Endometrial microvascular endothelial cells (primary cell): ENCODE measurements around the gene RAB14. TPM values are rescaled to one million over a fixed set of nuclear protein-coding genes. Genes with fewer than 3 reads are reported as not detected.

Experiments used
- in situ Hi-C: cut with HindIII; loops from 2 replicates; pipeline ENCODE4 v1.10.0; 2017; ENCODE audit warnings: low sequenced_read_pairs, low pct_unique_long_range_greater_than_20kb; ENCODE audit errors: inconsistent ontology term
- total RNA-seq: library from RNA; depleted of rRNA; stranded (reverse); fragments of >200 nt; gene quantifications from one replicate; pipeline ENCODE4 v1.2.3, GENCODE V29; 2015; ENCODE audit errors: inconsistent ontology term

Gene RAB14
- total RNA-seq = 33.8 TPM

GRCh38 chr9:121201738-121202533 lies at the start of gene RAB14:
Gene RAB14 (minus strand): TSS chr9:121201869. CDS start chr9:121193412, 8,457 bp downstream.
- in situ Hi-C loops = no loop called here

DNA sequence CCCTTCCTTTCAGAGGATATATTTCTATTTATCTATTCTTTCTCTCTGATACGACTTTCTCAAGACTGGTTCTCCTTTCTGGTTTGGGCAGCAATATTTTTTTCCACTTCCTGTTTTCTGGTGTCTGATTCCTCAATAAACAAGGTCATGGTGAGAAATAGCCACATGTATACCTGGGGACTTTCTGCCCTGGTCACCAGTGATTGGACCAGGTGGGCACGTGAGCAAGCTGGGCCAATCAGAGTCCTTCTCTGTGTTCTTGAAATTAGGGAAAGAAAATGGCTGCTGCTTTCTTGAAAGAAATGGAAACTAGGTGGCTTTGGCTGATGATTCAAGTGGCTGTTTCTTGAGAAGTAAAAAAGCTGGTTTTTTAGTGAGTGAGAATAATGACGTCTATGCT lies 47.9 kb upstream of the RAB14 start:
- in situ Hi-C loops = no loop called here

- in situ Hi-C loops = no loop called here
Observed at GRCh38 chr9:121246821-121247561, 45.3 kb upstream of the RAB14 start.

- in situ Hi-C loops = no loop called here
Observed at GRCh38 chr9:121242959-121243346, 41.3 kb upstream of the RAB14 start.

DNA sequence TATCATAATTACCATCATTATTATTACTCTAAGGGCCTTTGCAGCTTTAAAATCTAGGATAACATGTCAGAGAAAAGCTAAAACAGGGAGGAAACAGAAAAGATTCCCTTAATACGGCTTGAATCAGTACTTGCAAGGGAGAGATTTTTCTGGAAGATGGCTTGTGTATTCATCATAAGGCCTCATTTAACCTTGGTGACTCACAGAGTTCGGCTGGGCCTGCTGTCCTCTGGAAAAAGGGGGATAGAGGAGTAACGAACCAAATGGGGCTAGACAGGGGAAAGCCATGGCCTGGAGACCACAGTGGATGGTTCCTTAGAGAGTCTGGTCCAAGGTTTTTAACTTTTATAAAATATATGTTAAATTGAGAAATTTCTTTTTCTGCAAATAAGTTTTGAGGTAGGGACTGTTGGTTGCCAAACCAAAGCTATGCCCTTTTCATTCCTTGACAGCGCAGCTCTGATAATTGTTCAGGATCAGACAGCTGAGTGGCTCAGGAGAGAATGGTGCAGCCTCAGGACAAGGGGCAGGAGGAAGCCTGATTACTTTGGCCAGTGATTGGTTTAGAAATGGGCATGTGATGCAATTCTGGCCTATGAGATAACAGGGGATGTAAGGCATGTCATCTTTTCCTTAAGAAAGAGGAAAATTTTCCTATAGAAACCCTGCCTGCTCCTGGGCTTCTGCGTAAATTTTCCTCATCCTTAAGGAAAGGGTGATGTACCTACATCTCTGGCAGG lies 40.7 kb upstream of the RAB14 start:
- in situ Hi-C loops = no loop called here

DNA sequence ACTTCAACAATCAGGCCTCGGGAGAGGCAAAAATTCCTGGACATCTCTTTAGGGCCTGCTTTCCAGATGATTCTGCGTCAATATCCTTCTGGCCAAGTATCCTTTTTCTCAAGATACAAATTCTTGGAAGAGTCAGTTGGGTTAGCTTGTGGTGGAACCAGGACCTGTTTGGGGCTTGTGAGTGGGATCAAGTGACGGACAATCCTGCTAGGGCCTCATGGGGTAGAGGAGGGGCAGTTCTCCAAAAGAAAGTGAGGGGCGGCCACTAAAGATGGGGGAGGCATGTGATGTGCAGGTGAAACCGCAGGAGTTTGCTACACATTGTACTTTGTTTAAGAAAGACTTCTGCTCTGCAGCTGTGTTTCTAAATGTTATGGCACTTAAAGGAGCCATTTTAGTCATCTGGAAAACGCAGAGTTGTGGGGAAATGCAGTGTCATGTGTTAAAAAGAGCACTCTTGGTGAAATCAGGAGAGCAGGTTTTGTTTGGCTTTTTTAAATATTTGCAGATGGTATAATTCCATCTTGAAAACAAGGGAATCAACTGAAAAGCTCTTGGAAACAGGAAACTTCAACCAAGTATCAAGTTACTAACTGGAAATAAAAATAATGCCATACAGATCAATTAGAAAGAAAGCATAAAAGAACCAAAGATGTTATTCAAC lies 38.9 kb upstream of the RAB14 start:
- in situ Hi-C loops = no loop called here

GRCh38 chr9:121239851-121240250 lies 38.2 kb upstream of the RAB14 start:
- in situ Hi-C loops = no loop called here

GRCh38 chr9:121239071-121239470 lies 37.4 kb upstream of the RAB14 start:
- in situ Hi-C loops = no loop called here

DNA sequence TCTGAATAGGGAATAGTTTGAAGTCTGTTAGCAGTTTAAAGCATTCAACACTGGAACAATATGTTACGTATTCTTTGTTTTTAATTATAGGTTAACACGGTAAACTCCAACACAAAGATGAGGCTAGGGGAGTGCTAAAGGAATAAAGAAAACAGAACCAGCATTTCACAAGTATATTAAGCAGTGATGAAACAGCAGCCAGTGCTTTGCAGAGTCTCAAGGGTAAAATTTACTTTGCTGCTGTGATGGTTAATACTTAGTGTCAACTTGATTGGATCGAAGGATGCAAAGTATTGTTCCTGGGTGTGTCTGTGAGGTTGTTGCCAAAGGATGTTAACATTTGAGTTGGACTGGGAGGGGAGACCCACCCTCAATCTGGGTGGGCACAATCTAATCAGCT lies 36.2 kb upstream of the RAB14 start:
- in situ Hi-C loops = no loop called here

- in situ Hi-C loops = no loop called here
Observed at GRCh38 chr9:121235512-121235911, 33.8 kb upstream of the RAB14 start.

GRCh38 chr9:121234832-121235161 lies 33.1 kb upstream of the RAB14 start:
- in situ Hi-C loops = no loop called here

- in situ Hi-C loops = no loop called here
Observed at GRCh38 chr9:121233906-121234831, 32.5 kb upstream of the RAB14 start.

GRCh38 chr9:121232251-121232650 lies 30.6 kb upstream of the RAB14 start:
- in situ Hi-C loops = no loop called here

GRCh38 chr9:121230256-121230655 lies 28.6 kb upstream of the RAB14 start:
- in situ Hi-C loops = no loop called here

DNA sequence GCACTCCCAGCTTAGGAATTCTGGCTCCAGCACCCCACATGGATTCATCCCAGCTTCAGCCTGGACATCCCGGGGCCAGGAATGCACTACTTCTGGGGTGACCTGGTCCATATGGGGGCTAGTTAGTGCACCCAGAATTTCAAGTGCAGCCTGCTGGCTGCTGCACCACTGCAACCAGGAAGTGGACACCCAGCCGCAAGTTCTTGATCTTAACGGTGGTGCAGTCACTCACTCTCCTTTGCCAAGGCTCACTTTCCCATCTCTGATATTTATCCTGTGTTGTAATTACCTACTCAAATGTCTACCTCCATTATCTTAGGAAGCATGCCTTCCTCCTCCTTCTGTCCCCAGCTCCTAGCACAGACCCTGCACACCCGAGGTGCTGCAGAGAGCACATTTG lies 26.2 kb upstream of the RAB14 start:
- in situ Hi-C loops = no loop called here

- in situ Hi-C loops = no loop called here
Observed at GRCh38 chr9:121226175-121226574, 24.5 kb upstream of the RAB14 start.

DNA sequence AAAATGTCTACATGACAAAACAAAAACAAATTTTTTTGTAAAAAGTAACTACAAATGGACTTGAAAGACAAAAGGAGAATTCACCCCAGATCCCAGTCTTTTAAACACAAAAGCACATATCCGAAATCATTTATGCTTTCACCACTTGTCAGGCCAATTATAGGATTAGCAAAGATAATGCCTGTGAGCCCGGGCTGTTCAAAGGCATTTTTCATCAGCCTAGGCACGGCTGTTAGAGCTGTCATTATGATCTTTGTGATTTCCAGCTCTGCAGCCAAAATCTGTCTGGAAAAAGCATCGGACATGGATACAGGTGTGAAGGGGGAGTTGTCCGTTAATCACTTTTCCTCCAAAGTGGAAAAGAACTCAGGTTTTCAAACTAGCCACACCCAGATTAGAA lies 23.6 kb upstream of the RAB14 start:
- in situ Hi-C loops = no loop called here

- in situ Hi-C loops = no loop called here
Observed at GRCh38 chr9:121222524-121223171, 21.0 kb upstream of the RAB14 start.
